Retinal pigment epithelial cell (primary cell): ENCODE measurements around the gene BAAT.

ENCODE experiments used
- DNase-seq: peaks from one replicate; pipeline ENCODE4 v3.0.0-alpha.2; 2010; ENCODE audit warnings: low read depth
- H3K4me3 ChIP-seq: 2 replicates; pipeline ENCODE4 v1.5.1; 2011; ENCODE audit warnings: mild to moderate bottlenecking, low read length, control low read depth, moderate library complexity
- CTCF ChIP-seq: conservative IDR thresholded peaks from 2 replicates; pipeline ENCODE4 v1.5.1; 2011; ENCODE audit warnings: low read depth, low read length, control low read depth, inconsistent platforms

The BAAT gene

GRCh38 chr9:101362450-101362849 is 22.4 kb downstream of the BAAT start:
- no peak for TF ChIP-seq CTCF
- no peak for DNase-seq
- no peak overlapping the region for H3K4me3 ChIP-seq

- TF ChIP-seq CTCF = no peak
- DNase-seq = no peak
- H3K4me3 ChIP-seq = no peak overlapping the region
Measured at GRCh38 chr9:101360647-101361046, 24.2 kb downstream of the BAAT start.

- no peak for DNase-seq
- TF ChIP-seq CTCF = no peak
- H3K4me3 ChIP-seq = no peak overlapping the region
Measured at GRCh38 chr9:101359679-101360078, 25.1 kb downstream of the BAAT start.

- no peak for TF ChIP-seq CTCF
- H3K4me3 ChIP-seq = no peak overlapping the region
- DNase-seq = no peak
Measured at GRCh38 chr9:101356619-101357018, 28.2 kb downstream of the BAAT start.

DNA sequence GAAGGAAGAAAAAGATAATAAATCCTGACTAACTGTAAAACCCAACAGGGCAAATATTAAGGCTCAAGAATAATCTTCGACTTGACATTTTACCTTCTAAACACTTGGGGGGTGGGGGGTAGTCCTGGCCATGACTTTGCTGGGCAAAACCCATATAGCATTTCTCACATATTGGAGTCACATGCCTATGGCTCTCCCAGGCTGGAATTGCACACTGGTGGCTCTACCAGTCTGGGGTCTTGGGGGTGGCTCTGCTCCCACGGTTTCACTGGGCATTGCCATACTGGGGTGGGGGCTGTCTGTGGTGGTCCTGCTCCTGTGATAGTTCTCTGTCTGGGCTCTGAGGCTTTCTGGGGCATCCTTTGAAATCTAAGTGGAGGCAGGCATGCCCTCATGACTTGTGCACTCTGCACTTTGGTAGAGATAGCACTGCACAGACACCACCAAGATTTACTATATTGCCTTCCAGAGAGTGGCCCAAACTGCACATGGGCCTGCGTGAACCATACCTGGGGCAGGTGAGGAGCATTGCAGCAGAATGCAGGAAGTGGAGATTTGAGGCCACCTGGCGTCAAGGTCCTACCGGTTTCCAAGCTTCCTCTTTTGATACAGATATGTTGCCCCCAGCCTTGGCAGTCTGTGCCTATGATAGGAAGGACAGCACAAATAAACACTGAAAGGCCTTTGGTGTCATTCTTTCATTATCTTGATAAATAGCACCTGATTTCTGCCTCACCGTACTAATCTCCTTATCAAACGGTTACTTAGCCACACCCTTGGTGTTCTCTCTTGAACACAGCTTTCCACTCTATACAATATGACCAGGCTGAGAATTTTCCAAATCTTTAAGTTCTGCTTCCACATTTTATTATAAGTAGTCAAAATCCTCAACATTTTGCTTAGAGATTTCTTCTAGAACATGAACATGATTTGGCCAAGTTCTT is 29.8 kb downstream of the BAAT start:
- H3K4me3 ChIP-seq = no peak overlapping the region
- no peak for TF ChIP-seq CTCF
- DNase-seq = no peak

GRCh38 chr9:101354143-101354764 is 30.6 kb downstream of the BAAT start:
- no peak overlapping the region for H3K4me3 ChIP-seq
- no peak for TF ChIP-seq CTCF
- DNase-seq = no peak
